ENCODE results near the gene TNMD.

GRCh38 chrX:100596601-100597000 lies 11.9 kb downstream of the TNMD start:
- TF ChIP-seq CTCF (IDR thresholded peaks at IDR 0.05) (no peak), ZFX (IDR thresholded peaks at IDR 0.05; ENCODE audit: borderline replicate concordance) (no peak)
